ENCODE data around the gene SEPTIN8. TPM values are rescaled to one million over a fixed set of nuclear protein-coding genes. Genes with fewer than 3 reads are reported as not detected.

Gene SEPTIN8
- total RNA-seq, 4 donors from 2014 or later, result 5.2 to 7.9 (median 6.8) TPM

GRCh38 chr5:132751444-132751843, 25.6 kb downstream of the SEPTIN8 start:
- H3K4me1 ChIP-seq, result peaks cover 0 to 2% of the 10 kb centered on the region in 2 donors
- intact Hi-C loops (cut with DNase I; ENCODE audit: low total_unique reads) (no loop called here), in situ Hi-C loops (cut with MboI; ENCODE audit: low sequenced_read_pairs in 4 of 4) (no loop called here)
- H3K9me3 ChIP-seq, result no peaks in the 10 kb centered on the region
- no peak overlapping the region for H3K27ac ChIP-seq
- ATAC-seq (peak; percentile 69 to 70), DNase-seq (peak; percentile 52 to 65)
- peaks cover 8 to 18% (median 15%) of the 10 kb centered on the region in 3 donors for H3K27me3 ChIP-seq
- TF ChIP-seq CTCF (IDR thresholded peaks at IDR 0.05 in 4 of 5, conservative IDR thresholded peaks at IDR 0.05 in 1 of 5) (no peak), POLR2A (IDR thresholded peaks at IDR 0.05) (no peak)
- no peak overlapping the region for H3K4me3 ChIP-seq
- no peaks in the 10 kb centered on the region for H3K36me3 ChIP-seq

GRCh38 chr5:132750471-132751230, 26.4 kb downstream of the SEPTIN8 start:
- TF ChIP-seq POLR2A (IDR thresholded peaks at IDR 0.05) (no peak), CTCF (IDR thresholded peaks at IDR 0.05 in 4 of 5, conservative IDR thresholded peaks at IDR 0.05 in 1 of 5) (no peak)
- Histone ChIP-seq H3K4me3 (no peak overlapping the region), H3K27ac (no peak overlapping the region), H3K36me3 (no peaks in the 10 kb centered on the region), H3K4me1 (peaks cover 0 to 2% of the 10 kb centered on the region in 2 donors), H3K9me3 (no peaks in the 10 kb centered on the region), H3K27me3 (peaks cover 15 to 26% (median 23%) of the 10 kb centered on the region in 3 donors)
- ATAC-seq (no peak), DNase-seq (no peak)
- in situ Hi-C loops (cut with MboI; ENCODE audit: low sequenced_read_pairs in 4 of 4) (no loop called here), intact Hi-C loops (cut with DNase I; ENCODE audit: low total_unique reads) (no loop called here)

GRCh38 chr5:132749506-132749905, 27.5 kb downstream of the SEPTIN8 start:
- Histone ChIP-seq H3K4me3 (no peak overlapping the region), H3K27ac (no peak overlapping the region), H3K27me3 (peaks cover 24 to 33% (median 31%) of the 10 kb centered on the region in 3 donors), H3K9me3 (no peaks in the 10 kb centered on the region), H3K36me3 (no peaks in the 10 kb centered on the region), H3K4me1 (peaks cover 0 to 2% of the 10 kb centered on the region in 2 donors)
- ATAC-seq, result no peak
- DNase-seq, result no peak
- intact Hi-C loops (cut with DNase I; ENCODE audit: low total_unique reads), result no loop called here
- TF ChIP-seq CTCF (IDR thresholded peaks at IDR 0.05 in 4 of 5, conservative IDR thresholded peaks at IDR 0.05 in 1 of 5), result no peak
- no peak for TF ChIP-seq POLR2A (IDR thresholded peaks at IDR 0.05)
- in situ Hi-C loops (cut with MboI; ENCODE audit: low sequenced_read_pairs in 4 of 4), result loop anchor here in 1 of 4 donors (10.0 kb wide), 1 partner anchor 75 kb away; no protein-coding TSS in a partner anchor

GRCh38 chr5:132748522-132749000, 28.5 kb downstream of the SEPTIN8 start:
- intact Hi-C loops (cut with DNase I; ENCODE audit: low total_unique reads), result no loop called here
- in situ Hi-C loops (cut with MboI; ENCODE audit: low sequenced_read_pairs in 4 of 4), result loop anchor here in 1 of 4 donors (10.0 kb wide), 1 partner anchor 76 kb away; no protein-coding TSS in a partner anchor
- ATAC-seq (no peak), DNase-seq (no peak)
- no peaks in the 10 kb centered on the region for H3K36me3 ChIP-seq
- H3K4me1 ChIP-seq, result peaks cover 0 to 2% of the 10 kb centered on the region in 2 donors
- H3K27ac ChIP-seq, result no peak overlapping the region
- H3K4me3 ChIP-seq, result no peak overlapping the region
- no peaks in the 10 kb centered on the region for H3K9me3 ChIP-seq
- no peak for TF ChIP-seq CTCF (IDR thresholded peaks at IDR 0.05 in 4 of 5, conservative IDR thresholded peaks at IDR 0.05 in 1 of 5)
- TF ChIP-seq POLR2A (IDR thresholded peaks at IDR 0.05), result no peak
- peaks cover 24 to 37% (median 37%) of the 10 kb centered on the region in 3 donors for H3K27me3 ChIP-seq
